Measurements from ENCODE around the gene CCNB1IP1. TPM values are rescaled to one million over a fixed set of nuclear protein-coding genes. Genes with fewer than 3 reads are reported as not detected.

CCNB1IP1 gene
- total RNA-seq, 1 experiment from 2014 or later, result 151 TPM

DNA sequence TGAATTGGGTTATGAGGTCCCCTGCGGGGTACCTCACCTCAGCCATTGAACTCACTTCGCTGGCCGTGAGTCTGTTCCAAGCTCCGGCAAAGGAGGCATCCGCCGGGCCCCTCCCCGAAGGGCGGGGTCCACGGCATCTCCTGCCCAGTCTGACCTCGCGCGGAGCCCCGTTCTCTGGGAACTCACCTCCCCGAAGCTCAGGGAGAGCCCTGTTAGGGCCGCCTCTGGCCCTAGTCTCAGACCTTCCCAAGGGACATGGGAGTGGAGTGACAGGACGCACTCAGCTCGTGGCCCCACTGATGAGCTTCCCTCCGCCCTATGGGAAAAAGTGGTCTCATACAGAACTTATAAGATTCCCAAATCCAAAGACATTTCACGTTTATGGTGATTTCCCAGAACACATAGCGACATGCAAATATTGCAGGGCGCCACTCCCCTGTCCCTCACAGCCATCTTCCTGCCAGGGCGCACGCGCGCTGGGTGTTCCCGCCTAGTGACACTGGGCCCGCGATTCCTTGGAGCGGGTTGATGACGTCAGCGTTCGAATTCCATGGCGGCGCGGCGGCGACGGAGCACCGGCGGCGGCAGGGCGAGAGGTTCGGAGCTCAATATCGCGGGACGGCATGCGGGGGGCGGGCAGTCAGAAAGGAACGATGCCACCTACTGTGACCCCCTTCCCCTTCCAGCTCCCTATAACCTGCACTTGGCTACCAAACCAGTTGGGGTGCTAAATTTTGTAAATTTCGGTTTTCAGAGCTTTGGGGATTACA, 10.2 kb upstream of the CCNB1IP1 start, which contains the start of gene PARP2 (continued):
- TF ChIP-seq, protein P1, sequence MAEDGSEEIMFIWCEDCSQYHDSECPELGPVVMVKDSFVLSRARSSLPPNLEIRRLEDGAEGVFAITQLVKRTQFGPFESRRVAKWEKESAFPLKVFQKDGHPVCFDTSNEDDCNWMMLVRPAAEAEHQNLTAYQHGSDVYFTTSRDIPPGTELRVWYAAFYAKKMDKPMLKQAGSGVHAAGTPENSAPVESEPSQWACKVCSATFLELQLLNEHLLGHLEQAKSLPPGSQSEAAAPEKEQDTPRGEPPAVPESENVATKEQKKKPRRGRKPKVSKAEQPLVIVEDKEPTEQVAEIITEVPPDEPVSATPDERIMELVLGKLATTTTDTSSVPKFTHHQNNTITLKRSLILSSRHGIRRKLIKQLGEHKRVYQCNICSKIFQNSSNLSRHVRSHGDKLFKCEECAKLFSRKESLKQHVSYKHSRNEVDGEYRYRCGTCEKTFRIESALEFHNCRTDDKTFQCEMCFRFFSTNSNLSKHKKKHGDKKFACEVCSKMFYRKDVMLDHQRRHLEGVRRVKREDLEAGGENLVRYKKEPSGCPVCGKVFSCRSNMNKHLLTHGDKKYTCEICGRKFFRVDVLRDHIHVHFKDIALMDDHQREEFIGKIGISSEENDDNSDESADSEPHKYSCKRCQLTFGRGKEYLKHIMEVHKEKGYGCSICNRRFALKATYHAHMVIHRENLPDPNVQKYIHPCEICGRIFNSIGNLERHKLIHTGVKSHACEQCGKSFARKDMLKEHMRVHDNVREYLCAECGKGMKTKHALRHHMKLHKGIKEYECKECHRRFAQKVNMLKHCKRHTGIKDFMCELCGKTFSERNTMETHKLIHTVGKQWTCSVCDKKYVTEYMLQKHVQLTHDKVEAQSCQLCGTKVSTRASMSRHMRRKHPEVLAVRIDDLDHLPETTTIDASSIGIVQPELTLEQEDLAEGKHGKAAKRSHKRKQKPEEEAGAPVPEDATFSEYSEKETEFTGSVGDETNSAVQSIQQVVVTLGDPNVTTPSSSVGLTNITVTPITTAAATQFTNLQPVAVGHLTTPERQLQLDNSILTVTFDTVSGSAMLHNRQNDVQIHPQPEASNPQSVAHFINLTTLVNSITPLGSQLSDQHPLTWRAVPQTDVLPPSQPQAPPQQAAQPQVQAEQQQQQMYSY (CRISPR knock-in tag; IDR thresholded peaks at IDR 0.05), result peak; percentile 27; the same call in 1 of the 2 replicates
- TF ChIP-seq JAZF1 (CRISPR knock-in tag; IDR thresholded peaks at IDR 0.05), result no peak
- TF ChIP-seq, protein P2, sequence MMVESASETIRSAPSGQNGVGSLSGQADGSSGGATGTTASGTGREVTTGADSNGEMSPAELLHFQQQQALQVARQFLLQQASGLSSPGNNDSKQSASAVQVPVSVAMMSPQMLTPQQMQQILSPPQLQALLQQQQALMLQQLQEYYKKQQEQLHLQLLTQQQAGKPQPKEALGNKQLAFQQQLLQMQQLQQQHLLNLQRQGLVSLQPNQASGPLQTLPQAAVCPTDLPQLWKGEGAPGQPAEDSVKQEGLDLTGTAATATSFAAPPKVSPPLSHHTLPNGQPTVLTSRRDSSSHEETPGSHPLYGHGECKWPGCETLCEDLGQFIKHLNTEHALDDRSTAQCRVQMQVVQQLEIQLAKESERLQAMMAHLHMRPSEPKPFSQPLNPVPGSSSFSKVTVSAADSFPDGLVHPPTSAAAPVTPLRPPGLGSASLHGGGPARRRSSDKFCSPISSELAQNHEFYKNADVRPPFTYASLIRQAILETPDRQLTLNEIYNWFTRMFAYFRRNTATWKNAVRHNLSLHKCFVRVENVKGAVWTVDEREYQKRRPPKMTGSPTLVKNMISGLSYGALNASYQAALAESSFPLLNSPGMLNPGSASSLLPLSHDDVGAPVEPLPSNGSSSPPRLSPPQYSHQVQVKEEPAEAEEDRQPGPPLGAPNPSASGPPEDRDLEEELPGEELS (CRISPR knock-in tag; IDR thresholded peaks at IDR 0.05), result peak; percentile 31; the same call in 1 of the 2 replicates
- TF ChIP-seq, protein P3, sequence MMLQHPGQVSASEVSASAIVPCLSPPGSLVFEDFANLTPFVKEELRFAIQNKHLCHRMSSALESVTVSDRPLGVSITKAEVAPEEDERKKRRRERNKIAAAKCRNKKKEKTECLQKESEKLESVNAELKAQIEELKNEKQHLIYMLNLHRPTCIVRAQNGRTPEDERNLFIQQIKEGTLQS (CRISPR knock-in tag; conservative IDR thresholded peaks at IDR 0.05), result no peak
- TF ChIP-seq, protein P4, sequence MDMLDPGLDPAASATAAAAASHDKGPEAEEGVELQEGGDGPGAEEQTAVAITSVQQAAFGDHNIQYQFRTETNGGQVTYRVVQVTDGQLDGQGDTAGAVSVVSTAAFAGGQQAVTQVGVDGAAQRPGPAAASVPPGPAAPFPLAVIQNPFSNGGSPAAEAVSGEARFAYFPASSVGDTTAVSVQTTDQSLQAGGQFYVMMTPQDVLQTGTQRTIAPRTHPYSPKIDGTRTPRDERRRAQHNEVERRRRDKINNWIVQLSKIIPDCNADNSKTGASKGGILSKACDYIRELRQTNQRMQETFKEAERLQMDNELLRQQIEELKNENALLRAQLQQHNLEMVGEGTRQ (CRISPR knock-in tag; IDR thresholded peaks at IDR 0.05), result 0 out of 2 replicates have a peak, but pooled peaks have one; percentile 5
- peak; percentile 93 for TF ChIP-seq NFATC4 (CRISPR knock-in tag; IDR thresholded peaks at IDR 0.05)
- 0 out of 2 replicates have a peak, but pooled peaks have one; percentile 80 for TF ChIP-seq CBFB (CRISPR knock-in tag; IDR thresholded peaks at IDR 0.05; ENCODE audit: low read depth)
- no peak for TF ChIP-seq FOXJ3 (CRISPR knock-in tag; IDR thresholded peaks at IDR 0.05; ENCODE audit: borderline replicate concordance)
- no peak for TF ChIP-seq ZNF263 (CRISPR knock-in tag; IDR thresholded peaks at IDR 0.05; ENCODE audit: low read depth)
- TF ChIP-seq EMX1 (CRISPR knock-in tag; IDR thresholded peaks at IDR 0.05), result peak; percentile 96
- no peak for TF ChIP-seq MXD4 (CRISPR knock-in tag; IDR thresholded peaks at IDR 0.05; ENCODE audit: borderline replicate concordance)
- TF ChIP-seq, protein P5, sequence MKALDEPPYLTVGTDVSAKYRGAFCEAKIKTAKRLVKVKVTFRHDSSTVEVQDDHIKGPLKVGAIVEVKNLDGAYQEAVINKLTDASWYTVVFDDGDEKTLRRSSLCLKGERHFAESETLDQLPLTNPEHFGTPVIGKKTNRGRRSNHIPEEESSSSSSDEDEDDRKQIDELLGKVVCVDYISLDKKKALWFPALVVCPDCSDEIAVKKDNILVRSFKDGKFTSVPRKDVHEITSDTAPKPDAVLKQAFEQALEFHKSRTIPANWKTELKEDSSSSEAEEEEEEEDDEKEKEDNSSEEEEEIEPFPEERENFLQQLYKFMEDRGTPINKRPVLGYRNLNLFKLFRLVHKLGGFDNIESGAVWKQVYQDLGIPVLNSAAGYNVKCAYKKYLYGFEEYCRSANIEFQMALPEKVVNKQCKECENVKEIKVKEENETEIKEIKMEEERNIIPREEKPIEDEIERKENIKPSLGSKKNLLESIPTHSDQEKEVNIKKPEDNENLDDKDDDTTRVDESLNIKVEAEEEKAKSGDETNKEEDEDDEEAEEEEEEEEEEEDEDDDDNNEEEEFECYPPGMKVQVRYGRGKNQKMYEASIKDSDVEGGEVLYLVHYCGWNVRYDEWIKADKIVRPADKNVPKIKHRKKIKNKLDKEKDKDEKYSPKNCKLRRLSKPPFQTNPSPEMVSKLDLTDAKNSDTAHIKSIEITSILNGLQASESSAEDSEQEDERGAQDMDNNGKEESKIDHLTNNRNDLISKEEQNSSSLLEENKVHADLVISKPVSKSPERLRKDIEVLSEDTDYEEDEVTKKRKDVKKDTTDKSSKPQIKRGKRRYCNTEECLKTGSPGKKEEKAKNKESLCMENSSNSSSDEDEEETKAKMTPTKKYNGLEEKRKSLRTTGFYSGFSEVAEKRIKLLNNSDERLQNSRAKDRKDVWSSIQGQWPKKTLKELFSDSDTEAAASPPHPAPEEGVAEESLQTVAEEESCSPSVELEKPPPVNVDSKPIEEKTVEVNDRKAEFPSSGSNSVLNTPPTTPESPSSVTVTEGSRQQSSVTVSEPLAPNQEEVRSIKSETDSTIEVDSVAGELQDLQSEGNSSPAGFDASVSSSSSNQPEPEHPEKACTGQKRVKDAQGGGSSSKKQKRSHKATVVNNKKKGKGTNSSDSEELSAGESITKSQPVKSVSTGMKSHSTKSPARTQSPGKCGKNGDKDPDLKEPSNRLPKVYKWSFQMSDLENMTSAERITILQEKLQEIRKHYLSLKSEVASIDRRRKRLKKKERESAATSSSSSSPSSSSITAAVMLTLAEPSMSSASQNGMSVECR (CRISPR knock-in tag; IDR thresholded peaks at IDR 0.05; ENCODE audit: borderline replicate concordance), result no peak
- TF ChIP-seq OVOL2 (CRISPR knock-in tag; IDR thresholded peaks at IDR 0.05; ENCODE audit: borderline replicate concordance), result no peak
- peak; percentile 91; the same call in 1 of the 2 replicates for TF ChIP-seq TEAD1 (CRISPR knock-in tag; IDR thresholded peaks at IDR 0.05)
- peak; percentile 93 for TF ChIP-seq PRRX2 (CRISPR knock-in tag; IDR thresholded peaks at IDR 0.05)
